Activated naive CD4-positive, alpha-beta T cell treated with anti-CD3 and anti-CD28 coated beads, Interleukin-2, amount 50 U/mL, for 16 hours (primary cell): Measurements from ENCODE around the gene ZDHHC14.

Experiments used
- DNase-seq: peaks from one replicate; pipeline ENCODE4 v3.0.0-alpha.2; 2020

ZDHHC14 gene

GRCh38 chr6:157469378-157469777 lies 88.4 kb downstream of the ZDHHC14 start:
- no peak for DNase-seq

GRCh38 chr6:157471077-157471686 lies 90.2 kb downstream of the ZDHHC14 start:
- no peak for DNase-seq

DNA sequence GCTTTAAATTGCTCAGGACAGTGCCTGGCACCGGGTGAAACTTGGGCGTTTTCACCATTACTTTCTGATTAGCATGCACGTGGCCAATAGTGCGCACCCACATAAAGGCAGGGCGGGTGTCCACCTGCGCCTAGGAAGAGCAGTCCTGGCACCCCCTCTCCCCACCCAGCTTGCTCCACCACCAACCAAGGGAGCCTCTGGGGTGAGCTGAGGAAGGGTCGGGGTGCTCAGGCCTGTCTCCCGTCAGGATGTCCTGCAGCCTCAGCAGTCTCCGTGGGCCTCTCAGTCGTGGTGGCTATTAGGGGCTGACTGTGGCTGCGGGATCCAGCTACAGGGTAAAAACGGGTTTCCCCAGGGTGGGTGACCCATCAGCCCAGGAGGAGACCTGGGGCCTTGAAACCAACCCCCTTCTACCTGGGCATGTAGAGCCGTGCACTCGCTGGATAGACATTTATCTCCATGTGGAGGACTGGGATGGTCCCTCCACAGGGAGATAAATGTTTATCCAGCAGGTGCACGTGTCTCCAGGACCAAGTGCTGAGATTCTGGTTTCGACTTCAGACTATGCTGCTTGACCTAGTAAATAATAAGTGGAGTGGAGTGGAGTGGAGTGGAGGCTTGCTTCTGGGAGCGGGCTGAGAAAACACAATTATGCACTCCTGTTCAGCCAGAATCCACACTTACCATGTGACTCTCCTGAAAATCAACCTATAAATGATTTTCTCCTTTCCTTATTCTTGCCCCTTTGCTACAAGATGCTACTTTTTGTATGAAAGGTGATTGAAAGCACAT lies 91.1 kb downstream of the ZDHHC14 start:
- DNase-seq: no peak

- DNase-seq: no peak
Measured at GRCh38 chr6:157476797-157477196, 95.8 kb downstream of the ZDHHC14 start.

DNA sequence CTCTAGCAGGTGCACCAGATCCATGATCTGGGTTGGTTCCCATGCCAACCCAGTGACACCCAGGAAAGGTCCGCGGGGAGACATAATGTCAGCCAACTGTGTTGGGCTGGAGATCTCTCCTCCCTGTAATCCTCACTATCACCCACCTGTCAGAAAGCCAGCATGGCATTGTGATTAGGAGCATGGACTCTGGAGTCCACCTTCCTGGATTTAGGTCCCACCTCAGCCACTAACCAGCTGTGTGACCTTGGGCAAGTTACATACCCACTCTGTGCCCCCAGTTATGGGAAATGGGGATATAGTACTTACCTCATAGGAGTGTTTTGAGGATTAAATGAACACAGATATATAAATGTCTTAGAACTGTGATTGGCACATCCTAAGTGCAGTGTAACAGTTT lies 97.9 kb downstream of the ZDHHC14 start:
- DNase-seq: no peak

- no peak for DNase-seq
Measured at GRCh38 chr6:157479464-157480303, 98.7 kb downstream of the ZDHHC14 start.

GRCh38 chr6:157481189-157481864 lies 100.3 kb downstream of the ZDHHC14 start:
- no peak for DNase-seq

DNA sequence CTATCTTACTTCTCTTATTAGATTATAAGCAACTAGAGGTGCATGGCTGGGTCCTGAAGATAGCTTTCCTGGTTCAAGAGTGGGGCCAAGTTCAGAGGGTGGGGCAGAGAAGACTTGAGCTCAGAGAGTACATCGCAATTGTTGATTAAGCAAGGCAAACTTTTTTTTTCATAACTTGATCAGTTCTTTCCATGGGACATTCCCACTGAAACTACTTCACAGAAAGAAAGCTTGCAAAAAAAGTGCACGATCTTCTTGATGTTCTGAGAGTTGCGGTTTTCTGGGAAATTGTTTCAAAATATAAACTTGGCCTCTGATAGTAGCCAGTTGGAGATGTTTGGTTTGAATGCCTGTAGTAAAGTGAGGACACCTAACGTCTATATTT lies 100.9 kb downstream of the ZDHHC14 start:
- DNase-seq: no peak

DNA sequence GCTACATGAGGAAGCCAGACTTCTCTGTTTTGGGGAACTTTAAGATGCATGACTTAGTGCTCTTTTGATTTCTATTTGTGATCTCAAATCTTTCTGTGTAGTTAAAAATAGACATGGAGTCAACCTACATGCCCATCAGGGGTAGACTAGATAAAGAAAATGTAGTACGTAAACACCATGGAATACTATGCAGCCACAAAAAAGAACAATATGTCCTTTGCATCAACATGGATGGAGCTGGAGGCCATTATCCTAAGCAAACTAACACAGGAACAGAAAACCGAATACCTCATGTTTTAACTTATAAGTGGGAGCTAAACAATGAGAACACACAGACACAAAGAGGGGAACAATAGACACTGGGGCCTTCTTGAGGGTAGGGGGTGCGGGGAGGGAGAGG lies 102.8 kb downstream of the ZDHHC14 start:
- no peak for DNase-seq

DNA sequence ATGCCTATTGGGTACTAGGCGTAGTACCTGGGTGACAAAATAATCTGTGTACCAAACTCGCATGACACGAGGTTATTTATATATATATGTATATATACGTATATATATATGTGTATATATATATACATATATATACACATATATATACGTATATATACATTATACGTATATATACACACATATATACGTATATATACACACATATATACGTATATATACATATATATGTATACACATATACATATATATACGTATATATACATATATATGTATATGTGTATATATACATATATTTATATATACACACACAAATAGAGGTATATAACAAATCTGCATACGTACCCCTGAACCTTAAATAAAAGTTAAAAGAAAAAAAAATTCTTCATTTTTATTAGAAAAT lies 103.2 kb downstream of the ZDHHC14 start:
- DNase-seq: no peak

- no peak for DNase-seq
Measured at GRCh38 chr6:157486572-157486971, 105.6 kb downstream of the ZDHHC14 start.

DNA sequence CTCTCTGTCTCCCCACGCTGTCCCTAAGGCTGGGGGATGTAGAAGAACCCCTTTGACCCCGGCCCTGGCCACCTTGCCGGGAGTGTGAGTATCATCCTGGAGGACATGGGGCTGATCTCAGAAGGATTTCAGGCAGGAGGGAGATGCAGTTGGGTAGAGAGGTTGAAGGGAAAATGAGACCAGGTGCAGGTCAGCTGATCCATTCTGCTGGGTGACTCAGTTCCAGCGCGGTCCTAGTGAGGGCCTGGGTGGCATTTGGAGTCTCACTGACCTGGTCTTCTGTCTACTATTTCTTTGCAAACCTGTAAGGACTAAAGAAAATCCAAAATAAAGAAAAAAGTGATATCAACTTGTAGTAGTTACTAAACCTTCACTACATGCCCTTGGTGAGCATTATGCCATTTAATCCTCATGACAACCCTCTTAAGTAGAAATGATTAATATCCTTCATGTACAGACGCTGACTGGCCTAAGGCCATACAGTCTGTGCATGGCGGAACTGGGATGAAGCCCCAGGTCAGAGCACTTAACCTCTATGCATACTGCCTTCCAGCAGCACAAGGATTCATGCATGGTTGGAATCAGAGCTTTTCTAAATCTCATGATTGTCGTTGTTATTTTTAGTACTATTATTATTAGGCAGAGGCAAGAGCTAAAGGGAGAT lies 106.3 kb downstream of the ZDHHC14 start:
- no peak for DNase-seq

DNA sequence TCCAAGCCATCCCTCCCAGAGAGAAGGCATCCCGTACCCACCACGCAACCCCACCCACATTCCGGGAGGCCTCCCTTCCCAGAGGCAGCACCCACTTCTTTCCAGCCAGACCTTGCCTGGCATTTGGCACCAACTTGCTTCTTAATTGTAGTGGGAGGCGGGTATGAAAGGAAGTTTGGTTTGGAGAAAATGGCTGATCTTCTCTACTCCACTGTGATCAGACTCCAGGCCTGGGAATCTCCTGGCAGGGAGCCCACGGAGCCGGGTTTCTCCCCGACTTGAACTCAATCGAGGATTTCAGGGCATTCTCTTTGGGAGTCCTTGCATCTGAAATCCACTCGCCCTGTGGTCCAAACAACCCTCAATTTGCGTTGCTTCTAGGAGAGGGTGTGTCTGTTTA lies 107.1 kb downstream of the ZDHHC14 start:
- no peak for DNase-seq

GRCh38 chr6:157488716-157489118 lies 107.7 kb downstream of the ZDHHC14 start:
- DNase-seq: no peak

DNA sequence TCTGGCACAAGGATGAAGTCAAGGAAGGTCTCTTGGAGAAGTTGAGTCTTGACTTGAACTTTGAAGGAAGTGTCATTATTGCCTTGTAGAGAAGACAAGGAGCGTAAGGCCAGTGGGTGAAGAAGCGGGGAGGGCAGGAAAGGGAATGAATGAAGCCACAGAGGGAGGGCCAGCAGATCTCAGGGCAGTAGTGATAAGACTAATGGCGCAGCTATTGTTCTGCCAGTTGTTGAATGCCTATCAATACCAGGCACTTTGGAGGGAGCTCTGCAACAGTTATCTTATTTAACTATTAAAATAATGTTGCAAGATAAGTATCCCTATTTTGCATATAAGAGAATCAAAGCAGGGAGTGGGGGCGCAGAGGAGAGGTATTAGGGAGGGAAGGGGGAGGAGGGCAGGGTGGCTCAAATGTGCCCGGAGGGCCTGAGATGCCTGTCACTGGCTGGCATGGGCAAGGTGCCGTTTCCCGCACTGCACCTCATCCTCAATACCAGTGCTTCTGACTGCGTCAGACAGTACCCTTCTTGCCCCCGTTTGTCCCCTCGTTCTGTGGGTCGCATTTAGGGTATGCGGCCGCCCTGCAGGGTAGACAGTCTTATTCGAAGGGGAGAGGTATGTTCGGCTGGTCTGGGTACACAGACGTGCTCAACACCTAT lies 109.8 kb downstream of the ZDHHC14 start:
- DNase-seq: no peak

DNA sequence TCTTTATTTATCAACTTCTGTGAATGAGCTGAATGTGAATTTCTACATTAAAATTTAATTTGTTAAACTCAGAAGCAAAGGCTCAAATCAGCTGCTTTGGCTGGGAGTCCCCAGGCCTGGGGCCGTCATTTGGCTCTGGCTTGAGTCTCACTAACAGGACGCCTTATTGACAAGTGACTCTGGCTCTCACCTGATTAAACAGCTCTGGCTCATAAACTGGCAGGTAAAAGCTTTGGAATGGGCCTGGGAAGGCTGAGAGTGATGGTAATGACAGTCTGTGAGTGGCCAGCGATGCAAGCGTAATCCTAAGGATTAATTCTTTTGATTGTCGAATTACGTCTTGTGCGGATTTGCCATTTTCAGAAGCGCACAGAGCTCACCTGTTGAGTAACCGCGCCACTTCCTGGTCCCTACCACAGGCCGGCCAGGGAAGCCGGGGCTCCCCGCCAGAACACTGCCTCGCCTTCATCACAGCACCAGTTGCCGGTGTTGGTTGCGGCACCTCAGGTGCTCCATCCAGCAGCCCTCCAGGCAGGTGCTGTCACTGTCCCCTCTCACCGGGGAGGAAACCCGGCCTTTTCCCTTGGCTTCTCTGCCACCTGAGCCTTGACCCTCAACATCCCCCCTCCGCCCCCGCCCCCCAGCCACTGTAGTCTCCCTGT lies 110.7 kb downstream of the ZDHHC14 start:
- no peak for DNase-seq

DNA sequence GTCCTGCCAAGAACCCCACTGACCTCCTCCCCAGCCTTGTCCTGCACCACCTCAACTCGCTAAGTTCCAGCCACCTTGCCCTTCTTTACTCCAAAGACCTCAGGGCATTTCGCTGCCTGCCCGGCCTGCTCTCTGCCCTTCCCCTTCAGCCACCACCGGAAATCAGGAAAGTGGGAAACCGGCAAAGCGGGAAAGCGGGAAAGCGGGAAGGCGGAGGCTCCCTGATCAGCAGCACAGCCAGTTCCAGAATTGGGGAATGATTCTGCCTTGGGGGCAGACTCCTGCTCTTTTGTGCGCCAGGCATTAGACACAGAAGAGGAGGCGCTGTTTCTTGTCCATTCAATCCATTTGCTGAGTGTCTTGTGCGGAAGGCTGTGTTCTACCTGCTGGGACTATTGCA lies 111.3 kb downstream of the ZDHHC14 start:
- DNase-seq: no peak

- DNase-seq: no peak
Measured at GRCh38 chr6:157492741-157493140, 111.8 kb downstream of the ZDHHC14 start.

GRCh38 chr6:157493173-157493572 lies 112.2 kb downstream of the ZDHHC14 start:
- no peak for DNase-seq

- no peak for DNase-seq
Measured at GRCh38 chr6:157493576-157493975, 112.6 kb downstream of the ZDHHC14 start.

- no peak for DNase-seq
Measured at GRCh38 chr6:157494132-157494710, 113.2 kb downstream of the ZDHHC14 start.
